GM23338 (cell line): Measurements from ENCODE around the gene PRSS48.

ENCODE experiments used
- CTCF ChIP-seq, 2 experiments: fragments of 200-600 bp in 1 of 2; sonication (generic) in 1 of 2; conservative IDR thresholded peaks; 2 replicates each; pipeline versions ENCODE4 v1.5.1 to v1.6.1; 2016 to 2017; ENCODE audit warnings: antibody characterized with exemption in 2 of 2, low read depth in 2 of 2, mild to moderate bottlenecking in 2 of 2, moderate library complexity in 1 of 2
- ETS1 ChIP-seq: IDR thresholded peaks from 2 replicates; pipeline ENCODE4 v1.6.1; 2016; ENCODE audit warnings: antibody characterized with exemption
- EZH2 ChIP-seq: fragments of 200-600 bp; sonication (generic); IDR thresholded peaks from one replicate; pipeline ENCODE4 v1.8.0; 2017; ENCODE audit warnings: antibody characterized with exemption, mild to moderate bottlenecking, low read depth; ENCODE audit not compliant: unreplicated experiment
- EZH2phosphoT487 ChIP-seq: fragments of 200-600 bp; sonication (generic); IDR thresholded peaks from one replicate; pipeline ENCODE4 v1.8.1; 2018; ENCODE audit warnings: antibody characterized with exemption; ENCODE audit not compliant: unreplicated experiment
- JUNB ChIP-seq: IDR thresholded peaks from one replicate; pipeline ENCODE4 v1.6.1; 2016; ENCODE audit warnings: antibody characterized with exemption; ENCODE audit not compliant: unreplicated experiment
- POLR2AphosphoS5 ChIP-seq: IDR thresholded peaks from 2 replicates; pipeline ENCODE4 v1.6.1; 2016; ENCODE audit warnings: antibody characterized with exemption, low read depth
- ZNF114 ChIP-seq: fragments of 250-450 bp; sonication (Bioruptor Pico); IDR thresholded peaks from 2 replicates; pipeline ENCODE4 v1.5.0; 2020; ENCODE audit warnings: mild to moderate bottlenecking, moderate library complexity

GRCh38 chr4:151302432-151302831 lies 25.5 kb downstream of the PRSS48 start:
- TF ChIP-seq EZH2 (no peak), CTCF (conservative IDR thresholded peaks at IDR 0.05; ENCODE audit: low read depth in 2 of 2) (no peak), POLR2AphosphoS5 (no peak), ZNF114 (CRISPR knock-in tag) (no peak), JUNB (no peak), ETS1 (no peak), EZH2phosphoT487 (no peak)
